GM18499 (cell line): Measurements from ENCODE around the gene AMIGO3.
"Not testable (repeated sequence)": the region's sequence is repeated elsewhere in the genome, so short reads cannot be mapped to it uniquely, and the experiment has no call there.

Experiments used
- ATAC-seq: cut with Tn5 transposase; IDR thresholded peaks from one replicate; pipeline ENCODE4 v1.9.1; 2021; ENCODE audit warnings: moderate number of reproducible peaks; ENCODE audit not compliant: insufficient read depth, unreplicated experiment

The AMIGO3 gene

GRCh38 chr3:49719214-49719884 is at the start of gene AMIGO3:
TSS of gene AMIGO3 (minus strand) at chr3:49719684. CDS start at chr3:49719465, 219 bp downstream.
- peak; percentile 40 for ATAC-seq

GRCh38 chr3:49763981-49764380 is 44.5 kb upstream of the AMIGO3 start:
- ATAC-seq = no peak

GRCh38 chr3:49761661-49762060 is 42.2 kb upstream of the AMIGO3 start:
- ATAC-seq = no peak

GRCh38 chr3:49759226-49759625 is 39.7 kb upstream of the AMIGO3 start:
- no peak for ATAC-seq

GRCh38 chr3:49757197-49757596 is 37.7 kb upstream of the AMIGO3 start:
- ATAC-seq = no peak

GRCh38 chr3:49756036-49756435 is 36.6 kb upstream of the AMIGO3 start:
- ATAC-seq = no peak

- ATAC-seq = no peak
These were observed 35.1 kb upstream of the AMIGO3 start for GRCh38 chr3:49754536-49754935.

- ATAC-seq = no peak
These were observed 32.0 kb upstream of the AMIGO3 start for GRCh38 chr3:49751501-49751900.

GRCh38 chr3:49750056-49750455 is 30.6 kb upstream of the AMIGO3 start:
- ATAC-seq = no peak

- ATAC-seq = not testable (repeated sequence)
These were observed 29.4 kb upstream of the AMIGO3 start for GRCh38 chr3:49748874-49749273.

- no peak for ATAC-seq
These were observed 28.5 kb upstream of the AMIGO3 start for GRCh38 chr3:49747792-49748480.

GRCh38 chr3:49745986-49746385 is 26.5 kb upstream of the AMIGO3 start:
- ATAC-seq = no peak

GRCh38 chr3:49740427-49740826 is 20.9 kb upstream of the AMIGO3 start:
- no peak for ATAC-seq

GRCh38 chr3:49738067-49738713 is 18.7 kb upstream of the AMIGO3 start:
- no peak for ATAC-seq

- ATAC-seq = no peak
These were observed 15.3 kb upstream of the AMIGO3 start for GRCh38 chr3:49734752-49735151.

GRCh38 chr3:49733551-49733950 is 14.1 kb upstream of the AMIGO3 start:
- ATAC-seq = no peak

GRCh38 chr3:49732597-49732996 is 13.1 kb upstream of the AMIGO3 start:
- no peak for ATAC-seq

GRCh38 chr3:49729966-49730609 is 10.6 kb upstream of the AMIGO3 start:
- ATAC-seq = no peak

- ATAC-seq = no peak
These were observed 8.5 kb upstream of the AMIGO3 start for GRCh38 chr3:49727924-49728361.

GRCh38 chr3:49727154-49727923 is 7.9 kb upstream of the AMIGO3 start:
- ATAC-seq = no peak
